Panc1 (cell line): ENCODE data around the gene ADARB2. TPM values are rescaled to one million over a fixed set of nuclear protein-coding genes. Genes with fewer than 3 reads are reported as not detected.

Experiments
- ATAC-seq: fragments of 200-7000 bp; cut with Tn5 transposase; 2 replicates; pipeline ENCODE4 v1.9.1; 2020; ENCODE audit warnings: mild to moderate bottlenecking, moderate library complexity
- BruUV-seq: library from RNA; stranded (reverse); fragments of 400-500 nt; replicated peaks from 2 replicates; lab custom pipeline; 2021; lab: Mats Ljungman, UMichigan
- CTCF ChIA-PET: fragments of 300-600 bp; sonication (Branson Sonifier 250); formaldehyde crosslinking; loops from one replicate; lab custom pipeline; 2022; ENCODE audit warnings: antibody characterized with exemption; lab: Charles Lee
- POLR2A ChIA-PET: fragments of 300-600 bp; sonication (Branson Sonifier 250); formaldehyde crosslinking; loops from one replicate; lab custom pipeline; 2022; ENCODE audit warnings: antibody characterized with exemption; lab: Charles Lee
- DNase-seq: peaks from one replicate; pipeline ENCODE4 v3.0.0-alpha.2; 2010; ENCODE audit warnings: low read depth, low spot score
- H3K27ac ChIP-seq: 2 replicates; pipeline ENCODE4 v1.5.1; 2011; ENCODE audit warnings: mild to moderate bottlenecking, low read length, inconsistent platforms
- H3K27me3 ChIP-seq: fragments of 200-500 bp; sonication (Bioruptor generic); 2 replicates; pipeline ENCODE4 v1.6.0; 2014; ENCODE audit warnings: low read length, inconsistent platforms; ENCODE audit not compliant: control insufficient read depth, insufficient read depth
- H3K36me3 ChIP-seq: fragments of 200-500 bp; sonication (Bioruptor generic); 2 replicates; pipeline ENCODE4 v1.5.1; 2014; ENCODE audit warnings: inconsistent platforms, mild to moderate bottlenecking, low read length, moderate library complexity; ENCODE audit not compliant: control insufficient read depth, insufficient read depth
- H3K4me1 ChIP-seq: 2 replicates; pipeline ENCODE4 v1.5.1; 2011; ENCODE audit warnings: inconsistent platforms, mild to moderate bottlenecking, low read length, moderate library complexity; ENCODE audit not compliant: control insufficient read depth, insufficient read depth
- H3K4me3 ChIP-seq, 2 experiments: 2 replicates each; pipeline ENCODE4 v1.5.1; 2011 to 2012; ENCODE audit warnings: low read depth in 2 of 2, low read length in 2 of 2, mild to moderate bottlenecking in 2 of 2, inconsistent platforms in 1 of 2, moderate library complexity in 1 of 2
- H3K9me3 ChIP-seq: fragments of 200-500 bp; sonication (Bioruptor generic); 2 replicates; pipeline ENCODE4 v1.5.1; 2014; ENCODE audit warnings: low read depth, mild to moderate bottlenecking, inconsistent platforms, low read length, moderate library complexity; ENCODE audit not compliant: control insufficient read depth, insufficient read depth
- CTCF ChIP-seq: fragments of 450-650 bp; IDR thresholded peaks from 2 replicates; pipeline ENCODE4 v1.5.1; 2017; ENCODE audit warnings: mild to moderate bottlenecking
- POLR2AphosphoS5 ChIP-seq: IDR thresholded peaks from 2 replicates; pipeline ENCODE4 v1.6.1; 2012; ENCODE audit warnings: mild to moderate bottlenecking, low read depth, low read length, moderate library complexity
- SIN3A ChIP-seq: IDR thresholded peaks from 2 replicates; pipeline ENCODE4 v1.6.1; 2012; ENCODE audit warnings: low read depth, mild to moderate bottlenecking, low read length, moderate library complexity, borderline replicate concordance; ENCODE audit not compliant: insufficient read depth
- TCF7L2 ChIP-seq: IDR thresholded peaks from 2 replicates; pipeline ENCODE4 v1.6.1; 2011; ENCODE audit warnings: mild to moderate bottlenecking, low read depth, low read length, inconsistent platforms
- in situ Hi-C: cut with HindIII; loops from 2 replicates; pipeline ENCODE4 v1.10.0; 2016; ENCODE audit warnings: low sequenced_read_pairs, low pct_unique_long_range_greater_than_20kb
- intact Hi-C: fragments of 100-400 bp; cut with micrococcal nuclease; formaldehyde crosslinking; loops from one replicate; pipeline ENCODE4 v1.10.0; 2022; ENCODE audit not compliant: unreplicated experiment
- total RNA-seq: library from RNA; stranded (reverse); gene quantifications from one replicate; pipeline ENCODE4 v1.2.1, GENCODE V29; 2021; ENCODE audit not compliant: unreplicated experiment
- TF ChIP-seq, protein P1 (sequence below), 2 experiments: IDR thresholded peaks; 2 replicates each; pipeline ENCODE4 v1.6.1; 2011 to 2012; ENCODE audit warnings: low read depth in 2 of 2, control low read depth in 1 of 2, low read length in 1 of 2, mild to moderate bottlenecking in 1 of 2, moderate library complexity in 1 of 2; ENCODE audit not compliant: insufficient read depth in 1 of 2

Gene ADARB2
- total RNA-seq, 1 experiment from 2014 or later: 0.31 TPM

GRCh38 chr10:1660386-1660785, 76.9 kb downstream of the ADARB2 start:
- intact Hi-C loops: no loop called here
- BruUV-seq: no TSS peak
- Histone ChIP-seq H3K27me3 (no peaks in the 10 kb centered on the region), H3K27ac (no peak overlapping the region), H3K4me3 (no peak overlapping the region), H3K9me3 (no peaks in the 10 kb centered on the region), H3K36me3 (no peaks in the 10 kb centered on the region), H3K4me1 (no peaks in the 10 kb centered on the region)
- ChIA-PET POLR2A (no interaction called here), CTCF (no interaction called here)
- ATAC-seq: no peak
- in situ Hi-C loops: no loop called here
- no peak for DNase-seq
- TF ChIP-seq POLR2AphosphoS5: no peak
- TF ChIP-seq SIN3A: no peak

- intact Hi-C loops: no loop called here
- no peaks in the 10 kb centered on the region for H3K27me3 ChIP-seq
- H3K36me3 ChIP-seq: no peaks in the 10 kb centered on the region
- no peak overlapping the region for H3K27ac ChIP-seq
- POLR2A ChIA-PET: no interaction called here
- in situ Hi-C loops: no loop called here
- no TSS peak for BruUV-seq
- no peaks in the 10 kb centered on the region for H3K9me3 ChIP-seq
- no peak for TF ChIP-seq POLR2AphosphoS5
- no peak for TF ChIP-seq TCF7L2
- TF ChIP-seq SIN3A: no peak
- no peak for TF ChIP-seq CTCF
- TF ChIP-seq, protein P1, sequence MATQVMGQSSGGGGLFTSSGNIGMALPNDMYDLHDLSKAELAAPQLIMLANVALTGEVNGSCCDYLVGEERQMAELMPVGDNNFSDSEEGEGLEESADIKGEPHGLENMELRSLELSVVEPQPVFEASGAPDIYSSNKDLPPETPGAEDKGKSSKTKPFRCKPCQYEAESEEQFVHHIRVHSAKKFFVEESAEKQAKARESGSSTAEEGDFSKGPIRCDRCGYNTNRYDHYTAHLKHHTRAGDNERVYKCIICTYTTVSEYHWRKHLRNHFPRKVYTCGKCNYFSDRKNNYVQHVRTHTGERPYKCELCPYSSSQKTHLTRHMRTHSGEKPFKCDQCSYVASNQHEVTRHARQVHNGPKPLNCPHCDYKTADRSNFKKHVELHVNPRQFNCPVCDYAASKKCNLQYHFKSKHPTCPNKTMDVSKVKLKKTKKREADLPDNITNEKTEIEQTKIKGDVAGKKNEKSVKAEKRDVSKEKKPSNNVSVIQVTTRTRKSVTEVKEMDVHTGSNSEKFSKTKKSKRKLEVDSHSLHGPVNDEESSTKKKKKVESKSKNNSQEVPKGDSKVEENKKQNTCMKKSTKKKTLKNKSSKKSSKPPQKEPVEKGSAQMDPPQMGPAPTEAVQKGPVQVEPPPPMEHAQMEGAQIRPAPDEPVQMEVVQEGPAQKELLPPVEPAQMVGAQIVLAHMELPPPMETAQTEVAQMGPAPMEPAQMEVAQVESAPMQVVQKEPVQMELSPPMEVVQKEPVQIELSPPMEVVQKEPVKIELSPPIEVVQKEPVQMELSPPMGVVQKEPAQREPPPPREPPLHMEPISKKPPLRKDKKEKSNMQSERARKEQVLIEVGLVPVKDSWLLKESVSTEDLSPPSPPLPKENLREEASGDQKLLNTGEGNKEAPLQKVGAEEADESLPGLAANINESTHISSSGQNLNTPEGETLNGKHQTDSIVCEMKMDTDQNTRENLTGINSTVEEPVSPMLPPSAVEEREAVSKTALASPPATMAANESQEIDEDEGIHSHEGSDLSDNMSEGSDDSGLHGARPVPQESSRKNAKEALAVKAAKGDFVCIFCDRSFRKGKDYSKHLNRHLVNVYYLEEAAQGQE (IDR thresholded peaks at IDR 0.05; ENCODE audit: insufficient read depth in 1 of 2, low read depth in 2 of 2, low read length in 1 of 2): no peak
- no peaks in the 10 kb centered on the region for H3K4me1 ChIP-seq
- ATAC-seq (no peak), DNase-seq (no peak)
- CTCF ChIA-PET: interaction anchor here (0.6 kb wide), 1 partner anchor 38 kb away, joined by 3 read pairs; no protein-coding TSS in a partner anchor
- H3K4me3 ChIP-seq: no peak overlapping the region
Observed at GRCh38 chr10:1659221-1659791, 78.0 kb downstream of the ADARB2 start.

DNA sequence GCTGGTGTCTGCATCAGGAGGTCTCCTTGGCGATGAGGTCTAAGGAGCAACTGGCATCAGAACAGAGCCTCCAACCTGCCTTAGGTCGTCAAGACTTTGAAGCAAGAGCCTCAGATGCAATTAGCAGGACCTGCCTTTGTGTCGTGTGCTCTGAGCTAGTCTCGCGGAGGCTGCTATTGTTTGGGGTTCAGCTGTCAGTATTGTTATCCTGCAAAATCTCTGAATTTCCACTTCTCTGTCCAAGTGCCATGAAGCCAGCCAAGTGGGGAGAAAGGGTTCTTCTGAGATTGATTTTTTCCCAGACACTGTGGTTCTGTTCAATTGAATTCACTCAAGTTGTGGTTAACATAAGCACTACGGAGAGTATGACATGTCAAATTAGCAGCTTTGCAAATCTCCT, 78.7 kb downstream of the ADARB2 start:
- no peak for DNase-seq
- Histone ChIP-seq H3K4me1 (no peaks in the 10 kb centered on the region), H3K9me3 (no peaks in the 10 kb centered on the region), H3K27me3 (no peaks in the 10 kb centered on the region), H3K27ac (no peak overlapping the region), H3K4me3 (no peak overlapping the region), H3K36me3 (no peaks in the 10 kb centered on the region)
- ChIA-PET CTCF (no interaction called here), POLR2A (no interaction called here)
- in situ Hi-C loops: no loop called here
- intact Hi-C loops: no loop called here
- ATAC-seq: no peak
- BruUV-seq: no TSS peak
- TF ChIP-seq, protein P1 (IDR thresholded peaks at IDR 0.05; ENCODE audit: insufficient read depth in 1 of 2, low read depth in 2 of 2, low read length in 1 of 2): no peak
- TF ChIP-seq CTCF (no peak), SIN3A (no peak), TCF7L2 (no peak), POLR2AphosphoS5 (no peak)
